K562 (cell line): ENCODE results near the gene SQOR. TPM values are rescaled to one million over a fixed set of nuclear protein-coding genes. Genes with fewer than 3 reads are reported as not detected.

Source experiments
- ATAC-seq: fragments of 200-7000 bp; cut with Tn5 transposase; 3 replicates; pipeline ENCODE4 v1.9.1; 2020; ENCODE audit warnings: moderate library complexity
- BruUV-seq: library from RNA; stranded (reverse); fragments of 400-500 nt; replicated peaks from 2 replicates; lab custom pipeline; 2021; lab: Mats Ljungman, UMichigan
- CTCF ChIA-PET: fragments of 300-600 bp; formaldehyde crosslinking; extraction: SDS; loops from one replicate; lab custom pipeline; 2021; ENCODE audit warnings: low intra/inter-chr PET ratio; lab: Yijun Ruan, JAX
- POLR2A ChIA-PET: fragments of 300-600, 350-650 bp; sonication (Branson Sonifier 250); formaldehyde crosslinking; extraction: SDS; loops from one replicate; lab custom pipeline; 2021; ENCODE audit warnings: antibody characterized with exemption, inconsistent platforms; lab: Yijun Ruan, JAX
- DNase-seq, 4 experiments: peaks; one replicate each; pipeline versions ENCODE4 v3.0.0 to v3.0.0-alpha.2; 2011 to 2018; ENCODE audit warnings: low spot score in 3 of 4, mixed read lengths in 3 of 4; ENCODE audit errors: extremely low read depth in 1 of 4
- FAIRE-seq: peaks from 2 replicates; lab custom pipeline; 2011; peaks lifted over from hg19 to GRCh38; lab: Jason Lieb, UNC
- H2AFZ ChIP-seq: 2 replicates; pipeline ENCODE4 v1.6.0; 2011; ENCODE audit warnings: low read depth, low read length, control low read depth, inconsistent platforms
- H3K27ac ChIP-seq: fragments of 200-600 bp; 3 replicates; pipeline ENCODE4 v1.8.0; 2011; ENCODE audit warnings: low read depth, mild to moderate bottlenecking, control low read depth, inconsistent platforms, low read length, moderate library complexity, mixed read lengths; ENCODE audit errors: extremely low read depth
- H3K27me3 ChIP-seq, 2 experiments: fragments of 300-600 bp in 1 of 2; 2 replicates in 1 of 2; 3 replicates in 1 of 2; pipeline versions ENCODE4 v1.6.0 to v1.8.0; 2011; ENCODE audit warnings: inconsistent platforms in 2 of 2, low read length in 2 of 2, mild to moderate bottlenecking in 1 of 2, mixed read lengths in 1 of 2, moderate library complexity in 1 of 2; ENCODE audit not compliant: control insufficient read depth in 2 of 2, insufficient read depth in 2 of 2
- H3K36me3 ChIP-seq: fragments of 300-600 bp; 3 replicates; pipeline ENCODE4 v1.8.0; 2011; ENCODE audit warnings: mild to moderate bottlenecking, low read length, inconsistent platforms; ENCODE audit not compliant: control insufficient read depth, insufficient read depth
- H3K4me1 ChIP-seq, 2 experiments: fragments of 200-600 bp in 1 of 2; replicated peaks in 1 of 2; 2 replicates in 1 of 2; 3 replicates in 1 of 2; pipeline versions ENCODE4 v1.5.1 to v1.8.0; 2011; ENCODE audit warnings: inconsistent platforms in 2 of 2, low read length in 2 of 2, mild to moderate bottlenecking in 1 of 2, mixed read lengths in 1 of 2, moderate library complexity in 1 of 2; ENCODE audit not compliant: control insufficient read depth in 2 of 2, insufficient read depth in 2 of 2
- H3K4me2 ChIP-seq: 2 replicates; pipeline ENCODE4 v1.6.1; 2011; ENCODE audit warnings: low read length, control low read depth, inconsistent platforms, mixed read lengths; ENCODE audit not compliant: insufficient read depth
- H3K4me3 ChIP-seq: fragments of 200-600 bp; sonication (generic), shearing (Covaris generic); 2 replicates; pipeline ENCODE4 v1.5.1; 2016; ENCODE audit warnings: control low read depth, inconsistent platforms
- H3K79me2 ChIP-seq: fragments of 200-600 bp; 3 replicates; pipeline ENCODE4 v1.8.0; 2011; ENCODE audit warnings: low read length, inconsistent platforms; ENCODE audit not compliant: control insufficient read depth, insufficient read depth
- H3K9ac ChIP-seq, 2 experiments: 2 replicates each; pipeline versions ENCODE4 v1.6.0 to v1.6.1; 2011; ENCODE audit warnings: low read depth in 2 of 2, low read length in 2 of 2, control low read depth in 1 of 2, inconsistent platforms in 1 of 2, mild to moderate bottlenecking in 1 of 2, mixed read lengths in 1 of 2; ENCODE audit not compliant: insufficient read depth in 1 of 2
- H3K9me1 ChIP-seq: one replicate; pipeline ENCODE4 v1.6.0; 2011; ENCODE audit warnings: inconsistent platforms, mild to moderate bottlenecking, low read length, moderate library complexity; ENCODE audit not compliant: control insufficient read depth, insufficient read depth
- H3K9me3 ChIP-seq: replicated peaks from 2 replicates; pipeline ENCODE4 v1.5.1; 2011; ENCODE audit warnings: low read depth, low read length, inconsistent platforms; ENCODE audit not compliant: control insufficient read depth, insufficient read depth
- H4K20me1 ChIP-seq: replicated peaks from 2 replicates; pipeline ENCODE4 v1.6.1; 2011; ENCODE audit warnings: low read length, inconsistent platforms, mixed read lengths; ENCODE audit not compliant: control insufficient read depth, insufficient read depth
- SMAD3 ChIP-seq: fragments of 450-650 bp; formaldehyde crosslinking; conservative IDR thresholded peaks from 2 replicates; pipeline ENCODE4 v1.4.0; 2020; ENCODE audit warnings: mild to moderate bottlenecking
- WGBS: fragments of 100-300 bp; shearing (Covaris generic); methylation state at CpG from one replicate; pipeline ENCODE4 v1.1.6; 2016; ENCODE audit warnings: low coverage, mixed read lengths; ENCODE audit not compliant: insufficient coverage; ENCODE audit errors: missing lambda C conversion rate; 5-methylcytosine and 5-hydroxymethylcytosine counted together
- in situ Hi-C: fragments of 300-500 bp; cut with MboI; formaldehyde crosslinking; loops from 4 replicates; pipeline ENCODE4 v1.15.0; 2018; ENCODE audit warnings: inconsistent platforms, mixed read lengths
- intact Hi-C: fragments of 100-400 bp; cut with micrococcal nuclease; formaldehyde crosslinking; loops from 2 replicates; pipeline ENCODE4 v1.14.2; 2022
- polyA plus RNA-seq, 8 experiments: library from polyadenylated mRNA; depleted of rRNA in 4 of 8; stranded (reverse) in 5 of 8; unstranded in 3 of 8; fragments of >200 nt; fragmentation: Nextera tagmentation in 2 of 8; fragmentation: Illumina TruSeq in 1 of 8; extraction: Ambion mirVana in 2 of 8; extraction: Trizol in 1 of 8; gene quantifications; 2 replicates each; pipeline versions ENCODE4 v1.2.1 to v1.2.3, GENCODE V29; 2011 to 2014; ENCODE audit warnings: inconsistent platforms in 1 of 8, missing spikeins in 1 of 8
- total RNA-seq, 7 experiments: library from RNA; depleted of rRNA in 6 of 7; stranded (reverse); fragments of >200 nt in 6 of 7; fragmentation: Illumina TruSeq in 2 of 7; extraction: Trizol in 2 of 7; gene quantifications; 2 replicates each; pipeline versions ENCODE4 v1.2.1 to v1.2.3, GENCODE V29; 2011 to 2021; ENCODE audit warnings: low replicate concordance in 1 of 7
- TF ChIP-seq, protein P1 (sequence below): fragments of 200-800 bp; sonication (Bioruptor generic); IDR thresholded peaks from 2 replicates; pipeline ENCODE4 v1.6.1; 2016; ENCODE audit warnings: missing genetic modification characterization, missing compliant biosample characterization
- TF ChIP-seq, protein P2 (sequence below): fragments of 200-400 bp; formaldehyde crosslinking; IDR thresholded peaks from 2 replicates; pipeline ENCODE4 v1.6.1; 2017; ENCODE audit warnings: mild to moderate bottlenecking, low read depth, low read length, moderate library complexity
- TF ChIP-seq, protein P3 (sequence below): fragments of 250-450 bp; sonication (Bioruptor Pico); IDR thresholded peaks from 2 replicates; pipeline ENCODE4 v1.4.0; 2020; ENCODE audit warnings: mild to moderate bottlenecking, moderate library complexity
- TF ChIP-seq, protein P4 (sequence below): fragments of 250-450 bp; sonication (Bioruptor Pico); IDR thresholded peaks from 2 replicates; pipeline ENCODE4 v1.5.0; 2021; ENCODE audit warnings: mild to moderate bottlenecking, moderate library complexity

SQOR gene
- total and polyA plus RNA-seq, 9 of the 15 experiments (the other 6 are each of a cell fraction or from before 2014, with no cell fraction given) = 0.32 to 1.6 (median 1.1) TPM

DNA sequence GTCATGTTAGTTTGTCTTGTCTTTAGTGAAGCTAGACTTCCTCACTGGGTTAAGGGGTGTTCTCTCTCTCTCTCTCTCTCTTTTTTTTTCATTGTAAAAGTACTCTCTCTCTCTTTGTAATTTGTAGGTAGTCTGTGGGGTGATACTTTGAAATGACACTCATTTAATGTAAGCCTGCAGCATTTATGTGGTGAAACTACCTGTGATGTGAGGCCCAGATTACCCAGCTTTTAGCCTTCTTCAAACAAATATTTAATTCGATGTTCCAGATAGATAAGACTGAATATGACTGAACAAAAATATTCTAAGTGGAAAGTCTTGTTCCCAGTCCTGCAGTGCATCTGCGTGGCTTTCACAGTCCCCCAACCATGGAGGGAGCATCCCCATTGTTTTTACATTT is 49.7 kb downstream of the SQOR start (continued):
- TF ChIP-seq, protein P1, sequence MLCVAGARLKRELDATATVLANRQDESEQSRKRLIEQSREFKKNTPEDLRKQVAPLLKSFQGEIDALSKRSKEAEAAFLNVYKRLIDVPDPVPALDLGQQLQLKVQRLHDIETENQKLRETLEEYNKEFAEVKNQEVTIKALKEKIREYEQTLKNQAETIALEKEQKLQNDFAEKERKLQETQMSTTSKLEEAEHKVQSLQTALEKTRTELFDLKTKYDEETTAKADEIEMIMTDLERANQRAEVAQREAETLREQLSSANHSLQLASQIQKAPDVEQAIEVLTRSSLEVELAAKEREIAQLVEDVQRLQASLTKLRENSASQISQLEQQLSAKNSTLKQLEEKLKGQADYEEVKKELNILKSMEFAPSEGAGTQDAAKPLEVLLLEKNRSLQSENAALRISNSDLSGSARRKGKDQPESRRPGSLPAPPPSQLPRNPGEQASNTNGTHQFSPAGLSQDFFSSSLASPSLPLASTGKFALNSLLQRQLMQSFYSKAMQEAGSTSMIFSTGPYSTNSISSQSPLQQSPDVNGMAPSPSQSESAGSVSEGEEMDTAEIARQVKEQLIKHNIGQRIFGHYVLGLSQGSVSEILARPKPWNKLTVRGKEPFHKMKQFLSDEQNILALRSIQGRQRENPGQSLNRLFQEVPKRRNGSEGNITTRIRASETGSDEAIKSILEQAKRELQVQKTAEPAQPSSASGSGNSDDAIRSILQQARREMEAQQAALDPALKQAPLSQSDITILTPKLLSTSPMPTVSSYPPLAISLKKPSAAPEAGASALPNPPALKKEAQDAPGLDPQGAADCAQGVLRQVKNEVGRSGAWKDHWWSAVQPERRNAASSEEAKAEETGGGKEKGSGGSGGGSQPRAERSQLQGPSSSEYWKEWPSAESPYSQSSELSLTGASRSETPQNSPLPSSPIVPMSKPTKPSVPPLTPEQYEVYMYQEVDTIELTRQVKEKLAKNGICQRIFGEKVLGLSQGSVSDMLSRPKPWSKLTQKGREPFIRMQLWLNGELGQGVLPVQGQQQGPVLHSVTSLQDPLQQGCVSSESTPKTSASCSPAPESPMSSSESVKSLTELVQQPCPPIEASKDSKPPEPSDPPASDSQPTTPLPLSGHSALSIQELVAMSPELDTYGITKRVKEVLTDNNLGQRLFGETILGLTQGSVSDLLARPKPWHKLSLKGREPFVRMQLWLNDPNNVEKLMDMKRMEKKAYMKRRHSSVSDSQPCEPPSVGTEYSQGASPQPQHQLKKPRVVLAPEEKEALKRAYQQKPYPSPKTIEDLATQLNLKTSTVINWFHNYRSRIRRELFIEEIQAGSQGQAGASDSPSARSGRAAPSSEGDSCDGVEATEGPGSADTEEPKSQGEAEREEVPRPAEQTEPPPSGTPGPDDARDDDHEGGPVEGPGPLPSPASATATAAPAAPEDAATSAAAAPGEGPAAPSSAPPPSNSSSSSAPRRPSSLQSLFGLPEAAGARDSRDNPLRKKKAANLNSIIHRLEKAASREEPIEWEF (CRISPR knock-in tag) = no peak
- TF ChIP-seq SMAD3 (CRISPR knock-in tag) = no peak

DNA sequence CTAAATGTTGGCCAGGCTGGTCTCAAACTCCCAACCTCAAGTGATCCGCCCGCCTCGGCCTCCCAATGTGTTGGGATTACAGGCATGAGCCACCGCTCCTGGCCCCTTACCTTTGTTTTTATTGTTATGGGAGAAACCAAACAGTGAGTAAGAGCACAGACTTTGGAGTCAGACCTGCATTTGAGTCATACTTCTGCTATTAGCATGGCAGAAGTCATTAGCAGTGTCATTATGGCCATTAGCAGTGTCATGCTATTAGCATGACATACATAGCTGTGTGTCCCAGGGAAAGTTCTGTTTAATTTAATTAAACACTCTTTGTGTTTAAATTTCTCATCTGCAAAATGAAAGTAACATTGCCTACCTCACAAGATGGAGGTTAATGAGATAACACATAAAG is 54.8 kb downstream of the SQOR start:
- ATAC-seq (no peak), DNase-seq (no peak), FAIRE-seq (no peak)
- no peaks in the 10 kb centered on the region for H3K36me3 ChIP-seq
- CTCF ChIA-PET = no interaction called here
- no peak overlapping the region for H2AFZ ChIP-seq
- H3K79me2 ChIP-seq = no peaks in the 10 kb centered on the region
- in situ Hi-C loops (no loop called here), intact Hi-C loops (no loop called here)
- 5% methylated on average over 4 of the region's 4 CpGs for WGBS
- H3K4me3 ChIP-seq = no peak overlapping the region
- H3K9me1 ChIP-seq = no peaks in the 10 kb centered on the region
- no peaks in the 10 kb centered on the region for H3K27me3 ChIP-seq
- no peaks in the 10 kb centered on the region for H4K20me1 ChIP-seq
- H3K9me3 ChIP-seq = no peaks in the 10 kb centered on the region
- BruUV-seq = no TSS peak
- POLR2A ChIA-PET = interaction anchor here (0.6 kb wide), 1 partner anchor 32 kb away, joined by 3 read pairs; no protein-coding TSS in a partner anchor
- no peak overlapping the region for H3K9ac ChIP-seq
- H3K4me2 ChIP-seq = no peak overlapping the region
- no peaks in the 10 kb centered on the region for H3K4me1 ChIP-seq
- no peak overlapping the region for H3K27ac ChIP-seq
- TF ChIP-seq, protein P2, sequence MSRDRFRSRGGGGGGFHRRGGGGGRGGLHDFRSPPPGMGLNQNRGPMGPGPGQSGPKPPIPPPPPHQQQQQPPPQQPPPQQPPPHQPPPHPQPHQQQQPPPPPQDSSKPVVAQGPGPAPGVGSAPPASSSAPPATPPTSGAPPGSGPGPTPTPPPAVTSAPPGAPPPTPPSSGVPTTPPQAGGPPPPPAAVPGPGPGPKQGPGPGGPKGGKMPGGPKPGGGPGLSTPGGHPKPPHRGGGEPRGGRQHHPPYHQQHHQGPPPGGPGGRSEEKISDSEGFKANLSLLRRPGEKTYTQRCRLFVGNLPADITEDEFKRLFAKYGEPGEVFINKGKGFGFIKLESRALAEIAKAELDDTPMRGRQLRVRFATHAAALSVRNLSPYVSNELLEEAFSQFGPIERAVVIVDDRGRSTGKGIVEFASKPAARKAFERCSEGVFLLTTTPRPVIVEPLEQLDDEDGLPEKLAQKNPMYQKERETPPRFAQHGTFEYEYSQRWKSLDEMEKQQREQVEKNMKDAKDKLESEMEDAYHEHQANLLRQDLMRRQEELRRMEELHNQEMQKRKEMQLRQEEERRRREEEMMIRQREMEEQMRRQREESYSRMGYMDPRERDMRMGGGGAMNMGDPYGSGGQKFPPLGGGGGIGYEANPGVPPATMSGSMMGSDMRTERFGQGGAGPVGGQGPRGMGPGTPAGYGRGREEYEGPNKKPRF = no peak
- TF ChIP-seq, protein P3, sequence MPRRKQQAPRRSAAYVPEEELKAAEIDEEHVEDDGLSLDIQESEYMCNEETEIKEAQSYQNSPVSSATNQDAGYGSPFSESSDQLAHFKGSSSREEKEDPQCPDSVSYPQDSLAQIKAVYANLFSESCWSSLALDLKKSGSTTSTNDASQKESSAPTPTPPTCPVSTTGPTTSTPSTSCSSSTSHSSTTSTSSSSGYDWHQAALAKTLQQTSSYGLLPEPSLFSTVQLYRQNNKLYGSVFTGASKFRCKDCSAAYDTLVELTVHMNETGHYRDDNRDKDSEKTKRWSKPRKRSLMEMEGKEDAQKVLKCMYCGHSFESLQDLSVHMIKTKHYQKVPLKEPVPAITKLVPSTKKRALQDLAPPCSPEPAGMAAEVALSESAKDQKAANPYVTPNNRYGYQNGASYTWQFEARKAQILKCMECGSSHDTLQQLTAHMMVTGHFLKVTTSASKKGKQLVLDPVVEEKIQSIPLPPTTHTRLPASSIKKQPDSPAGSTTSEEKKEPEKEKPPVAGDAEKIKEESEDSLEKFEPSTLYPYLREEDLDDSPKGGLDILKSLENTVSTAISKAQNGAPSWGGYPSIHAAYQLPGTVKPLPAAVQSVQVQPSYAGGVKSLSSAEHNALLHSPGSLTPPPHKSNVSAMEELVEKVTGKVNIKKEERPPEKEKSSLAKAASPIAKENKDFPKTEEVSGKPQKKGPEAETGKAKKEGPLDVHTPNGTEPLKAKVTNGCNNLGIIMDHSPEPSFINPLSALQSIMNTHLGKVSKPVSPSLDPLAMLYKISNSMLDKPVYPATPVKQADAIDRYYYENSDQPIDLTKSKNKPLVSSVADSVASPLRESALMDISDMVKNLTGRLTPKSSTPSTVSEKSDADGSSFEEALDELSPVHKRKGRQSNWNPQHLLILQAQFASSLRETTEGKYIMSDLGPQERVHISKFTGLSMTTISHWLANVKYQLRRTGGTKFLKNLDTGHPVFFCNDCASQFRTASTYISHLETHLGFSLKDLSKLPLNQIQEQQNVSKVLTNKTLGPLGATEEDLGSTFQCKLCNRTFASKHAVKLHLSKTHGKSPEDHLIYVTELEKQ (CRISPR knock-in tag) = no peak
- TF ChIP-seq, protein P4, sequence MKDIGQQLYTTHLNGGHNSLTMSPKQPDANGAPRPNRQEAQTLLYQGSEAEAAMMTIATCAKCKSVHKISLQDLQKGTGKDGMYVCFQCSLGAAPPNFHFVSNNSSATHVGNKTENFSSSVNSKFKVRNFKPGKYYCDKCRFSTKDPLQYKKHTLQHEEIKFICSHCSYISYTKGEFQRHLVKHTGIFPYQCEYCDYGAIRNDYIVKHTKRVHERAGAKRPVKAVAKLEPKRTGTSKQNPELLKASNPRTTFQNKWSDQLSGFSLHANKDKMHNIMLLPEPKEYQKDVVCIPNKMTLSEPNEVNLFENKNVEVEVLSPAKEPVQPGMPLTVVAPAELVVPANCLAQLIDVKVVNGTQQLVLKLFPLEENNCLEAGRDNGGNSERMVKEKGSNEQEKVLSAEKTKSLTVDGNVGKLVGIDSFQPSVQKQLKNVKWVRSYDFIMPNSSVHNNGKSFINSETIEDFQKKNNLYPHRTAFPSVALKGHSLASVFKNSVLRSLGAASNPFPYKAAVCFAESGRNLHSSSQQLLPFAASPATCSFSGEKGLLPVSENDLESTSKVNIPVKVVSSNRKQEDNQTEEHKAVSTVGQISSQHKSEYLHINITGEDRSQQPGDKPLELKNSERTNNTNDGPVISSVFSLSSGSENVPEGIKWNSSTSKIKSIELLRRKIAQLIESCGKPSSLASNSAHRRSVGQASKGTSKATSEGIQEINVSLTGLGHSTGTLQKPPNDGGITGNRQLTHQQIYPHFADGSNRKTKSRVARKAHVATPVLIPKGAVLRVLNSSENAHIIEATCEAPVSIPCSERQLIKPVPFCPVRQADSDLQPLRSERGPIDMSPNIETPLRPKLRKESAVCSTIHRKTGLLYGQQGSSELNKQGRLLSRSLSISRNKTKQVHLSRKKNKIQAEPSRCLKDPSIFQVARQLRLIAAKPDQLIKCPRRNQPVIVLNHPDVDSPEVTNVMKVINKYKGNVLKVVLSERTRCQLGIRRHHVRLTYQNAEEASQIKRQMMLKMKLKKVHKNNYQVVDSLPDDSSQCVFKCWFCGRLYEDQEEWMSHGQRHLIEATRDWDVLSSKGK (CRISPR knock-in tag) = no peak
